GM12864 (cell line): ENCODE results near the gene C9orf78.

Source experiments
- DNase-seq: peaks from one replicate; pipeline ENCODE4 v3.0.0-alpha.2; 2011; ENCODE audit warnings: low read depth
- H3K4me3 ChIP-seq: 2 replicates; pipeline ENCODE4 v1.5.1; 2011; ENCODE audit warnings: mild to moderate bottlenecking, low read depth, low read length, control low read depth
- TF ChIP-seq, protein P1 (sequence below): IDR thresholded peaks from 2 replicates; pipeline ENCODE4 v1.5.1; 2011; ENCODE audit warnings: low read depth, mild to moderate bottlenecking, moderate library complexity, low read length, control low read depth, inconsistent platforms; ENCODE audit errors: missing control alignments

C9orf78 gene

DNA sequence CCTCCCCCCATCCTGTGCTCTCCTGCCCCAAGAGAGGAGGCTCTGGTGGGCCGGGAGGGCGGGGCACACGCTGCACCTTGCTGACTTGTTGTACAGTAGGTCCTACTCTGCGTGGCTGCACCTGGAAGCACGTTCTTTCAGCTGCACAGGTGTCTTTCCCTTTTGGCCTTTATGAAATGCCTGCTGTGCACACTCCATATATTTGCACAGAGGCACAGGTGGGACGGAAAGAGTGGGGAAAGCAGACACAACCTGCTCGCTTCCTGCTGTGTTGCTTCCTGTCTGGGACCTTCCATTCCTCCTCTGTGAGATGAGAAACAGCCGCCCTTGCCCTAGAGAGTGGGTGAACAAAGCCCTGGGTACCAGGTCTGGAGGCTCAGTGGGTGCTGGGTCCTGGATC, 5.0 kb upstream of the C9orf78 start:
- TF ChIP-seq, protein P1, sequence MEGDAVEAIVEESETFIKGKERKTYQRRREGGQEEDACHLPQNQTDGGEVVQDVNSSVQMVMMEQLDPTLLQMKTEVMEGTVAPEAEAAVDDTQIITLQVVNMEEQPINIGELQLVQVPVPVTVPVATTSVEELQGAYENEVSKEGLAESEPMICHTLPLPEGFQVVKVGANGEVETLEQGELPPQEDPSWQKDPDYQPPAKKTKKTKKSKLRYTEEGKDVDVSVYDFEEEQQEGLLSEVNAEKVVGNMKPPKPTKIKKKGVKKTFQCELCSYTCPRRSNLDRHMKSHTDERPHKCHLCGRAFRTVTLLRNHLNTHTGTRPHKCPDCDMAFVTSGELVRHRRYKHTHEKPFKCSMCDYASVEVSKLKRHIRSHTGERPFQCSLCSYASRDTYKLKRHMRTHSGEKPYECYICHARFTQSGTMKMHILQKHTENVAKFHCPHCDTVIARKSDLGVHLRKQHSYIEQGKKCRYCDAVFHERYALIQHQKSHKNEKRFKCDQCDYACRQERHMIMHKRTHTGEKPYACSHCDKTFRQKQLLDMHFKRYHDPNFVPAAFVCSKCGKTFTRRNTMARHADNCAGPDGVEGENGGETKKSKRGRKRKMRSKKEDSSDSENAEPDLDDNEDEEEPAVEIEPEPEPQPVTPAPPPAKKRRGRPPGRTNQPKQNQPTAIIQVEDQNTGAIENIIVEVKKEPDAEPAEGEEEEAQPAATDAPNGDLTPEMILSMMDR: no peak
- H3K4me3 ChIP-seq: no peak overlapping the region
- no peak for DNase-seq

- no peak for DNase-seq
- TF ChIP-seq, protein P1: no peak
- no peak overlapping the region for H3K4me3 ChIP-seq
These were observed 4.4 kb upstream of the C9orf78 start for GRCh38 chr9:129839324-129840023.

DNA sequence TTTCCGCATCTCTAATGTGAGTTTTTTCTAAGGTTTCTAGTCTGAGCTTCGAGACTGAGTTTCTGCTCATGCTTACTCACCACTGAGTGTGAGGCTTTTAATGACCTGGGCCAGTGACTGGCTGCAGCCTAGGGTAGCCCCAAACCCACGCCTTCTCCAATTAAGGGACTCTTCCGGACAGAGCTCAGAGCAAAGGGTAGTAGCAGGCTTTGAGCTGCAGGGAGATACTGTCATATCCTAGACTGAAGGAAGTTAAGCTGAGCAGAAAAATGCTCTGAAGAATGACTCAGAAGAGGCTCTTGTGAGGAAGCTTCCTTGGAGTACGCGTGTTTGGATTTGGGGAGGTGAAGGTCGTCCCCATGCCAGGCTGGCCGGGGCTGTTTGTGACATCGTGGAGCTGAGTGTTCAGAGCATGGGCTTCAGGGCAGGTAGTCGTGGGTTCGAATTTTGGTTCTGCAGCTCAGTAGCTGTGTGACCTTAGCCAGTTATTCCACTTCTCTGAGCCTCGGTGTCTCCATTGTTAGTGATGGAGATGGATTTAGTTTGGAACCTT, 3.7 kb upstream of the C9orf78 start:
- no peak for DNase-seq
- TF ChIP-seq, protein P1: no peak
- H3K4me3 ChIP-seq: no peak overlapping the region

DNA sequence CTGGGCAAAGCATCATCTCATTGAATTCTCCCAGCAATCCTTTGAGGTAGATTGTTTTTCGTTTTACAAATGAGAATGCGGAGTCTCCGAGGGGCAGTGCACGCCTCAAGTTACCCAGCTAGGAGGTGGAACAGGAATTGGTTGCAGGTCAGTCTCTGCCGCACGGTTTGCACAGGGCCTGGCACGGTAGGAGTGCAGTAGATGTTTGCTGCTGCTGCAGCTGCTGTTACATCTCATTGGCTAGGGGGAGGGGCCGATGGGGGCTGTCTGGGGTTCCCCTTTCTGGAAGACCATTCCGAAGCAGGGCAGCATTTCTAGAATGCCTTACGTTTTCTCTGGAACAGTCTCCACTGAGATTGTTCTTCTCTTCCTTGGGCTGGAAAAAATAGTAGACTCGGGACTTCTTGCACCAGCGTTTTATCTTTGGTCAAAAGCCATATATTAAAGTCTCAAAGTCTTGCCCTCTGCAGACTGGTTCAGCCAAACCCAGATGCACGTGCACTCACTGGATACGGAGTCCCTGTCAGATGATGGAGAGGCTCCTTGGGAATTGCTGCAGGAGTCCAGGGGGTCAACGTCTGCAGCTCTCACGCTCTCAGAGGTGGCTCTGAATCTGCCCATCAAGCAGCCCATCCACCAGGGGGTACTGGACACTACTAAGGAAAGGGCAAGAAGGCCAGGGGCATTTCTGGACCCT, 1.4 kb upstream of the C9orf78 start:
- TF ChIP-seq, protein P1: no peak
- DNase-seq: no peak
- peak overlapping the region; percentile 96 for H3K4me3 ChIP-seq

DNA sequence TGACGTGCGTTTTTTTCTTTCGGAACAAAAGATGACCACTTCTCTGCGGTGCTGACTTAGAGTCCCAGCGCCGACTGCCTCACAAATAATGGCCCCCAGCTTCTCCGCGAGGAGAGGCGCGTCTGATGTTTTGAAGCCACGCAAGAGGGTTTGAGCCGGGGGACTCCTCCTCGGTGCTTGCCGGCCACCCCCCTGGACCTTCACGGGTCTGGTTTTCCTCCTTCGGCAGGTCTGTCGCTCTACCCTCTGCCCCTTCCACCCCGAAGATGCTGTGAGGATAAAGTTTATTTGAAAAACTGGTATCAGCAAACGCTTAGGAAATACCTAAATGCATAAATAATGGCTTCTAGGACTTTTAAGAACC, 767 bp upstream of the C9orf78 start:
- no peak for DNase-seq
- TF ChIP-seq, protein P1: no peak
- H3K4me3 ChIP-seq: peak overlapping the region; percentile 96

GRCh38 chr9:129834489-129835127, 467 bp downstream of the C9orf78 start:
- no peak for DNase-seq
- TF ChIP-seq, protein P1: no peak
- peak overlapping the region; percentile 96 for H3K4me3 ChIP-seq
